HFF-Myc (cell line): ENCODE data around the gene SPX.

ENCODE experiments used
- DNase-seq: peaks from one replicate; pipeline ENCODE4 v3.0.0-alpha.2; 2011; ENCODE audit warnings: low read depth; ENCODE audit errors: extremely low read depth
- H3K4me3 ChIP-seq: replicated peaks from 2 replicates; pipeline ENCODE4 v1.5.1; 2011; ENCODE audit warnings: low read depth, mild to moderate bottlenecking, control low read depth, low read length
- CTCF ChIP-seq: IDR thresholded peaks from 2 replicates; pipeline ENCODE4 v1.5.1; 2012; ENCODE audit warnings: mild to moderate bottlenecking, low read depth, low read length, control low read depth; ENCODE audit errors: missing control alignments

Gene SPX

DNA sequence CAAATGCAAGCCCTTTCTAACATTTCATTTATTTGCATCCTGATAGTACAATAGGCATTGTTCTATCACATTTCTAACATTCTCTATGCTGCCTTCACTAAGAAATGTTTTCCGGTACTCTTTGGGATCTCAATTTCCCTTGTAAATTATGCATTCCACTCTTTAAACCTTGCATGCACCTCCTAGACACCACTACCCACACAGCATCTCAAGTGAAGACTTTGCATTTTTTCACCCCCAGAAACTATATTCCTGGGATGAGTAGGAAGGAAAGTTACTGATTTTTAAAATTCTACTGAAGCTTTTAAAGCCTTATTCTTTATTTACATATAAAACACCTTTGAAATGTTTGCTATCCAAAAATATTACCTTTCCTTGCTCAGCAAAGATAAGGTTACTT lies 51.4 kb downstream of the SPX start:
- TF ChIP-seq CTCF, result no peak
- H3K4me3 ChIP-seq, result no peak overlapping the region
- no peak for DNase-seq

DNA sequence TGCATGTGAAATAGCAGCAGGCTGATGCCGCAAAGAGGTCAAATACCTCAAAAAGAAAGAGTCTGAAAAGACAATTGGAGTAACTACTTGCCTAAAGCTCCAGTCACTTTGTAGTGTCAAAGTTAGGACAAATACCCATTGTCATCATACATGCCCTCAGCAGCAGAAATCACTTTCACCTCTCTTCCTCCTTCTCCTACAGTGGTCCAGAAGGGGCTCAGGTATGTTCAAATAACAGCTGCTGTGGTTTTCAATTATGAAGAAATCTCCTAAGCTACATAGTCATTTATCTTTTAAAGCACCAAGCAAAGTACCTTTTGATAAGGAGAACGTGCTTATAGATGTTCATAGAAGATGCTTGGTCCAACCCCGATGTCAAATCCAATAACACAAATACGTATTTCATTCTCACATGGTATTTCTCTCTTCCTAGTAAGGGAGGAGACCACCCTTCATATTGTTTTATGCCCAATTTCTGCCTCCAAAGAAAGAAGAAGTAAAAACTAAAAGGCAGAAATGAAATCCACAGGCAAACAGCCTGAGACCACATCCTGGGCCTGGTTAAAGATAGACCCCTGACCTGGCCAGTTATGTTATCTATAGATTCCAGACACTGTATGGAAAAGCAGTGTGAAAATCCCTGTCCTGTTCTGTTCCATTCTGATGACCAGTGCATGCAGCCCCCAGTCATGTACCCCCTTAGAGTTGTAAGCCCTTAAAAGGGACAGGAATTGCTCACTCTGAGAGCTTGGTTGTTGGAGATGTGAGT lies 54.8 kb downstream of the SPX start:
- DNase-seq, result no peak
- no peak for TF ChIP-seq CTCF
- no peak overlapping the region for H3K4me3 ChIP-seq
